GM21619 (cell line): ENCODE results near the gene PAPSS2.
A peak's percentile ranks its signal among the peaks of the same experiment; 100 is the strongest.
"Not testable (repeated sequence)": the region's sequence is repeated elsewhere in the genome, so short reads cannot be mapped to it uniquely, and the experiment has no call there.

Experiments
- ATAC-seq: cut with Tn5 transposase; IDR thresholded peaks from one replicate; pipeline ENCODE4 v1.9.1; 2021; ENCODE audit not compliant: unreplicated experiment

Gene PAPSS2

GRCh38 chr10:87659571-87660483 is at the start of gene PAPSS2:
Gene PAPSS2 (plus strand): TSS chr10:87659878. CDS start chr10:87659982, 104 bp downstream.
- ATAC-seq: no peak

- ATAC-seq: not testable (repeated sequence)
Measured at GRCh38 chr10:87611341-87611740, 48.3 kb upstream of the PAPSS2 start.

GRCh38 chr10:87612115-87612514 is 47.6 kb upstream of the PAPSS2 start:
- ATAC-seq: no peak

- no peak for ATAC-seq
Measured at GRCh38 chr10:87613751-87614150, 45.9 kb upstream of the PAPSS2 start.

GRCh38 chr10:87615856-87616255 is 43.8 kb upstream of the PAPSS2 start:
- no peak for ATAC-seq

- ATAC-seq: no peak
Measured at GRCh38 chr10:87617503-87617902, 42.2 kb upstream of the PAPSS2 start.

- ATAC-seq: no peak
Measured at GRCh38 chr10:87618566-87619423, 40.9 kb upstream of the PAPSS2 start.

- no peak for ATAC-seq
Measured at GRCh38 chr10:87619705-87620104, 40.0 kb upstream of the PAPSS2 start.

GRCh38 chr10:87621440-87621839 is 38.2 kb upstream of the PAPSS2 start:
- not testable (repeated sequence) for ATAC-seq

GRCh38 chr10:87622314-87623004 is 37.2 kb upstream of the PAPSS2 start:
- ATAC-seq: peak; percentile 70

GRCh38 chr10:87623191-87623590 is 36.5 kb upstream of the PAPSS2 start:
- ATAC-seq: no peak

- ATAC-seq: no peak
Measured at GRCh38 chr10:87625661-87626060, 34.0 kb upstream of the PAPSS2 start.

GRCh38 chr10:87626422-87626892 is 33.2 kb upstream of the PAPSS2 start:
- no peak for ATAC-seq

- ATAC-seq: no peak
Measured at GRCh38 chr10:87630171-87630570, 29.5 kb upstream of the PAPSS2 start.

GRCh38 chr10:87632454-87632853 is 27.2 kb upstream of the PAPSS2 start:
- no peak for ATAC-seq

- no peak for ATAC-seq
Measured at GRCh38 chr10:87634311-87634710, 25.4 kb upstream of the PAPSS2 start.

GRCh38 chr10:87635498-87636312 is 24.0 kb upstream of the PAPSS2 start:
- ATAC-seq: peak; percentile 74

- no peak for ATAC-seq
Measured at GRCh38 chr10:87636313-87636915, 23.3 kb upstream of the PAPSS2 start.

- no peak for ATAC-seq
Measured at GRCh38 chr10:87639493-87639892, 20.2 kb upstream of the PAPSS2 start.

- no peak for ATAC-seq
Measured at GRCh38 chr10:87640043-87640442, 19.6 kb upstream of the PAPSS2 start.
